ENCODE measurements around the gene SSR3.

SSR3 gene

GRCh38 chr3:156536524-156537316, 18.2 kb downstream of the SSR3 start:
- DNase-seq (ENCODE audit: low spot score), result no peak

- DNase-seq (ENCODE audit: low spot score), result no peak
Observed at GRCh38 chr3:156535798-156536197, 19.1 kb downstream of the SSR3 start.

- DNase-seq (ENCODE audit: low spot score), result peak; percentile 98
Observed at GRCh38 chr3:156535162-156535627, 19.7 kb downstream of the SSR3 start.

GRCh38 chr3:156533205-156533604, 21.7 kb downstream of the SSR3 start:
- DNase-seq (ENCODE audit: low spot score), result peak; percentile 39

GRCh38 chr3:156532730-156533129, 22.2 kb downstream of the SSR3 start:
- no peak for DNase-seq (ENCODE audit: low spot score)

GRCh38 chr3:156530980-156531379, 23.9 kb downstream of the SSR3 start:
- DNase-seq (ENCODE audit: low spot score), result no peak

GRCh38 chr3:156527060-156527459, 27.9 kb downstream of the SSR3 start:
- DNase-seq (ENCODE audit: low spot score), result no peak

GRCh38 chr3:156525808-156526207, 29.1 kb downstream of the SSR3 start:
- peak; percentile 45 for DNase-seq (ENCODE audit: low spot score)

- DNase-seq (ENCODE audit: low spot score), result no peak
Observed at GRCh38 chr3:156522673-156523072, 32.2 kb downstream of the SSR3 start.

GRCh38 chr3:156519758-156520162, 35.2 kb downstream of the SSR3 start:
- DNase-seq (ENCODE audit: low spot score), result peak; percentile 86

- peak; percentile 52 for DNase-seq (ENCODE audit: low spot score)
Observed at GRCh38 chr3:156518726-156519125, 36.2 kb downstream of the SSR3 start.

- no peak for DNase-seq (ENCODE audit: low spot score)
Observed at GRCh38 chr3:156516961-156517360, 38.0 kb downstream of the SSR3 start.

- no peak for DNase-seq (ENCODE audit: low spot score)
Observed at GRCh38 chr3:156516284-156516683, 38.6 kb downstream of the SSR3 start.

- no peak for DNase-seq (ENCODE audit: low spot score)
Observed at GRCh38 chr3:156513619-156514018, 41.3 kb downstream of the SSR3 start.

- DNase-seq (ENCODE audit: low spot score), result no peak
Observed at GRCh38 chr3:156511987-156512677, 42.8 kb downstream of the SSR3 start.

GRCh38 chr3:156509189-156510174, 45.4 kb downstream of the SSR3 start:
- DNase-seq (ENCODE audit: low spot score), result peak; percentile 62

- no peak for DNase-seq (ENCODE audit: low spot score)
Observed at GRCh38 chr3:156507285-156507684, 47.6 kb downstream of the SSR3 start.

- no peak for DNase-seq (ENCODE audit: low spot score)
Observed at GRCh38 chr3:156498307-156498706, 56.6 kb downstream of the SSR3 start.

- no peak for DNase-seq (ENCODE audit: low spot score)
Observed at GRCh38 chr3:156497326-156497725, 57.6 kb downstream of the SSR3 start.

- DNase-seq (ENCODE audit: low spot score), result no peak
Observed at GRCh38 chr3:156495816-156496215, 59.1 kb downstream of the SSR3 start.

GRCh38 chr3:156493887-156494286, 61.0 kb downstream of the SSR3 start:
- DNase-seq (ENCODE audit: low spot score), result no peak

GRCh38 chr3:156492801-156493261, 62.1 kb downstream of the SSR3 start:
- DNase-seq (ENCODE audit: low spot score), result no peak
